Measurements from ENCODE around the gene YDJC.

- no peak for TF ChIP-seq ZFX (IDR thresholded peaks at IDR 0.05; ENCODE audit: borderline replicate concordance)
- TF ChIP-seq CTCF (IDR thresholded peaks at IDR 0.05), result no peak
These were observed 32.2 kb upstream of the YDJC start for GRCh38 chr22:21661991-21662390.

Data from 22Rv1 (cell line).